Fibroblast of the aortic adventitia (primary cell): ENCODE data around the gene DNAJC13. TPM values are rescaled to one million over a fixed set of nuclear protein-coding genes. Genes with fewer than 3 reads are reported as not detected.

ENCODE experiments used
- DNase-seq: peaks from one replicate; pipeline ENCODE4 v3.0.0-alpha.2; 2010; ENCODE audit warnings: low read depth
- H3K4me3 ChIP-seq: 2 replicates; pipeline ENCODE4 v1.5.1; 2011; ENCODE audit warnings: low read depth, mild to moderate bottlenecking, control low read depth, low read length, moderate library complexity
- total RNA-seq: library from RNA; depleted of rRNA; stranded (reverse); fragments of >200 nt; gene quantifications from 2 replicates; pipeline ENCODE4 v1.2.3, GENCODE V29; 2012; ENCODE audit warnings: low replicate concordance
- TF ChIP-seq, protein P1 (sequence below): IDR thresholded peaks from 2 replicates; pipeline ENCODE4 v1.5.1; 2011; ENCODE audit warnings: mild to moderate bottlenecking, low read length, control low read depth, inconsistent platforms; ENCODE audit not compliant: insufficient read depth

Gene DNAJC13
- total RNA-seq, 1 donor, result 125 TPM

DNA sequence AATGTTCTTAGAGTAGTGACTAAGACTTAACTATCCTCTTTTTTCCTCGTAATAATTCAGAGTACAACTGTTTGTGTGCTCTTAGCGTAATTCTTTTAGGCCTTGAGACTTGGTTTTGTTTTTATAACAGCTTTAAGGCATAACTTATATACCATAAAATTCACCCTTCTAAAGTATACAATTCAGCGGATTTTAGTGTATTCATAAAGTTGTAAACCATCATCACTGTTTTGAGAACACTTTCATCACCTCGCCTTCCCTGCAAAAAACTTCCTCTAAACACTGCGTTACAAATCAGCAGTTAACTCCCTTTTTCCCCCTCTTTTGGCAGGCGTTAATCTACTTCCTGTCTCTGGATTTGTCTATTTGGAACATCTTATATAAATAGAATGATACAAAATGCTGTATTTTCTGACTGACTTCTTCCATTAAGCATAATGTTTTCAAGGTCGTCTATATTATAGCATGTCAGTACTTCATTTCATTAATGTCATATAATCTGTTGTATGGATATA is 18.7 kb downstream of the DNAJC13 start:
- H3K4me3 ChIP-seq, result no peak overlapping the region
- TF ChIP-seq, protein P1, sequence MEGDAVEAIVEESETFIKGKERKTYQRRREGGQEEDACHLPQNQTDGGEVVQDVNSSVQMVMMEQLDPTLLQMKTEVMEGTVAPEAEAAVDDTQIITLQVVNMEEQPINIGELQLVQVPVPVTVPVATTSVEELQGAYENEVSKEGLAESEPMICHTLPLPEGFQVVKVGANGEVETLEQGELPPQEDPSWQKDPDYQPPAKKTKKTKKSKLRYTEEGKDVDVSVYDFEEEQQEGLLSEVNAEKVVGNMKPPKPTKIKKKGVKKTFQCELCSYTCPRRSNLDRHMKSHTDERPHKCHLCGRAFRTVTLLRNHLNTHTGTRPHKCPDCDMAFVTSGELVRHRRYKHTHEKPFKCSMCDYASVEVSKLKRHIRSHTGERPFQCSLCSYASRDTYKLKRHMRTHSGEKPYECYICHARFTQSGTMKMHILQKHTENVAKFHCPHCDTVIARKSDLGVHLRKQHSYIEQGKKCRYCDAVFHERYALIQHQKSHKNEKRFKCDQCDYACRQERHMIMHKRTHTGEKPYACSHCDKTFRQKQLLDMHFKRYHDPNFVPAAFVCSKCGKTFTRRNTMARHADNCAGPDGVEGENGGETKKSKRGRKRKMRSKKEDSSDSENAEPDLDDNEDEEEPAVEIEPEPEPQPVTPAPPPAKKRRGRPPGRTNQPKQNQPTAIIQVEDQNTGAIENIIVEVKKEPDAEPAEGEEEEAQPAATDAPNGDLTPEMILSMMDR, result no peak
- DNase-seq, result no peak

DNA sequence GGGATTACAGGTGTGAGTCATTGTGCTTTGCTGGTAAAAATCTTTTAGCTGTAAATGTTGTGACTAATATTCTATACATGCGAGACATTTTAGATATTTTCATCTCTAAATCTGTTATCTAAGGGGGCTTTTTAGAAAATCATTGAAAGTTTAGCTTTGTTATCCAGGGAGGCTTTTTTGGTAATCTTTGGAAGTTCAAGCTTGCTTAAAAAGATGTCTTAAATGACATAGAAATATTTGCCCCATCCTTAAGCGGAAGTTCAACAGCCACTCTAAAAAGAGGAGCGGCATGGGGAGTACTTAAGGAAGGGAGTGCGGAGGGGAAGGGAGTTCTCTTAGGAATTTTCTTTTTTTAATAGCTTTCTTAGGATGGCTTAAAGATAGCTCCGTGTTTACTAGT is 26.1 kb downstream of the DNAJC13 start:
- H3K4me3 ChIP-seq, result no peak overlapping the region
- DNase-seq, result no peak
- TF ChIP-seq, protein P1, result no peak

DNA sequence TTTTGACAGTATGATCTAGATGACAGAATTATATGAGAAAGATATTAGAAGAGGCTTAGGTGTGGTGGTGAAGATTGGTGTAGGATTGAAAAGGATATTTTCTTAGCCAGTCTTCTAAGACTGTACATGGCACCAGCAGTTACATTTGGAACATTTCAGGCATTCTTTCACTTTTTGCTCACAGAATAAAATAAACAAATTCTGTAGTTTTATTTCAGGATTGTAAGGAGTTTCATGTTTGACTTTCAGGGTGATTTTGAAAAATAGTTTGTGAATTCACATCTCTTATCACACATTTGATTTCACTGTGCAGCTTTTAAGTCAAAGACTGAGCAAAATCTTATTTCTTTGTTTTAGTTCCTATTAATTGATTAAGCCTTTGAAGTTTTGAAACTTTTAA is 27.1 kb downstream of the DNAJC13 start:
- peak; percentile 55 for DNase-seq
- H3K4me3 ChIP-seq, result no peak overlapping the region
- TF ChIP-seq, protein P1, result no peak

DNA sequence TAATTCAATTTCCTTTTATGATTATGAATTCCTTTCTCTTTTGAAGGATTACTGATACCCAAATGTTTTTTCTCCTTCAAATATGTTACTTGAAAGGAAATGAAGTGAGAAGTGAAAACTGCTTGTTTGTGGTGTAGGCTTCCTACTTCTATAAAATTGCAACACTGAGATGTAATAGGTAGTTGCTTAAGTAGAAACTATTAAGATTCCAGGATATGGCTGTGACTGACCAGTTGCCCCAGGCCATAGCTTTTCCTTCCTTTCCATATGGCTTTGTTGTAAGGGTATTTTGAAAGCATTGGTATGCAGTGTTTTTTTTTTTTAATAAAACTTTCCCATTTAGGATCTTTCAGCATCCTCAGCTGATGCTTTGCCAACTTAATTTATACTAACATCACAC is 28.5 kb downstream of the DNAJC13 start:
- H3K4me3 ChIP-seq, result no peak overlapping the region
- DNase-seq, result peak; percentile 68
- TF ChIP-seq, protein P1, result no peak

DNA sequence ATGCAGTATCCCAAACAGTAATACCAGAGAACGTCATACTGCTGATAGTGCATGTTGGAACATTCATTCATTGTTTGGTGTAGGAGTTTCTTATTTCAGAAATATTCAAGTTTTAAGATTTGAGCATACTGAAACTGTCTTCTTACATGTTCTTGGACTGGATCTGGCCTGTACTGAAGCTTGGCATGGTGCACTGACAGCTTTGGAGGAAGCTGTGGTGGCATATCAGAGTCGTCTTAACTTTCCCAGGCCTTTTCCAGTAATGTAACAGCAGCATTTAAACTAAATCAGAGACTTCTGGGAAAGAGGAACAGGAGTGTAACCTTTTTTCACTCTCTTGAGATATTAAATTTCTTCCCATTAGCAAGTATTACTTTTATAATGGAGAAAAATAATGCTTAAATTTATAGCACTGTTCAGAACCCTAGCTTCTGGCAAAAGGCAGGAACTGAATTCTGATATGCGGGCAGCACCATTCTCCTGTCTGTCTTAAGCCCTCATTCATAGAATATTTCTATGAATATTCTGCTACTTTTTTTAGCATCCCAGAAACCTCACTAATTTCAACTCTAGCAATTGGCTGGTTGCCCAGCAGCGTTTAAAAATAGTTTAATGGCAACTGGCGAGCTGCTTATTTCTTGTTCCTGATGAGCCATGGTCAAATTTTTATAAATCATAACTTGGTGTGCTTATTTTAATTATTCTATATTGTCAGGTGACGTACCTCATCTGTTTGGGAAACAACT is 31.1 kb downstream of the DNAJC13 start:
- DNase-seq, result peak; percentile 70
- TF ChIP-seq, protein P1, result no peak
- H3K4me3 ChIP-seq, result no peak overlapping the region

DNA sequence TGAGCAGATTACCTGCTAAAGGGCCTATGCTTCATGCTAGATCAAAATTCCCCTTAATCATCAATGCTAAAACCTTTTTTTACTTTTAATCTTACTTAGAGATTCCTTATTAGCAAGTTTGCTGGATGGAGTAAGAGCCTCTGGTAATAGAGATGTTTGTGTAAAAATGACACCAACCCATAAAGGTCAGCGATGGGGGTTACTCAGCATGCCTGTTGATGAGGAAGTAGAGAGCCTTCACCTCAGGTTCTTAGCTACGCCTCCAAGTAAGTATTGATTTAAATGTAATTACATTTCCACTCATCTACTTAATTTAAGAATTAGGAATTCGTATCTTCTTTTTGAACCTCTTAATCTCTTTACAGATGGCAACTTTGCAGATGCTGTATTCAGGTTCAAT is 38.8 kb downstream of the DNAJC13 start:
- TF ChIP-seq, protein P1, result no peak
- DNase-seq, result no peak
- H3K4me3 ChIP-seq, result no peak overlapping the region
